HG02938 (cell line): Measurements from ENCODE around the gene NMS.
A peak's percentile ranks its signal among the peaks of the same experiment; 100 is the strongest.
"Not testable (repeated sequence)": the region's sequence is repeated elsewhere in the genome, so short reads cannot be mapped to it uniquely, and the experiment has no call there.

Source experiments
- ATAC-seq: cut with Tn5 transposase; IDR thresholded peaks from one replicate; pipeline ENCODE4 v1.9.1; 2021; ENCODE audit warnings: mild to moderate bottlenecking, moderate library complexity; ENCODE audit not compliant: unreplicated experiment

Gene NMS, protein sequence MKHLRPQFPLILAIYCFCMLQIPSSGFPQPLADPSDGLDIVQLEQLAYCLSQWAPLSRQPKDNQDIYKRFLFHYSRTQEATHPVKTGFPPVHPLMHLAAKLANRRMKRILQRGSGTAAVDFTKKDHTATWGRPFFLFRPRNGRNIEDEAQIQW

DNA sequence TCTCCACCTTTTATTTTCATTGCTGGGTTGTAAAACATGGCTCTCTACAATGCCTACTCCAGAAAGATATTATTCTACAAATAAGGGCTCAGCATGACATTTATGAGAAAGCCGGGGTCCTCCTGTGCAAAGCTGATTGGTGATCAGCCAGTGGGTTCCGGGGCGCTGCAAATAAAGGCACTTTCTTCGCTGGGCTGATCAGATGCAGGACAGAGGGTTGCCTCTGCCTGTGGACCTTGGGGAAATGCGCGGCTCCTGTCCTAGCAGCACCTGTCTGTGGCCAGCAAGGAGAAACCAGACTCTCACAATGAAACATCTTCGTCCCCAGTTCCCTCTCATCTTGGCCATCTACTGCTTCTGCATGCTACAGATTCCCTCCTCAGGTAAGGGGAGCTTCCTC lies at the start of gene NMS:
Gene NMS (plus strand): TSS at position 301 of the 400 bp plus-strand sequence. CDS start 7 bp downstream, at position 308.
- ATAC-seq: no peak

DNA sequence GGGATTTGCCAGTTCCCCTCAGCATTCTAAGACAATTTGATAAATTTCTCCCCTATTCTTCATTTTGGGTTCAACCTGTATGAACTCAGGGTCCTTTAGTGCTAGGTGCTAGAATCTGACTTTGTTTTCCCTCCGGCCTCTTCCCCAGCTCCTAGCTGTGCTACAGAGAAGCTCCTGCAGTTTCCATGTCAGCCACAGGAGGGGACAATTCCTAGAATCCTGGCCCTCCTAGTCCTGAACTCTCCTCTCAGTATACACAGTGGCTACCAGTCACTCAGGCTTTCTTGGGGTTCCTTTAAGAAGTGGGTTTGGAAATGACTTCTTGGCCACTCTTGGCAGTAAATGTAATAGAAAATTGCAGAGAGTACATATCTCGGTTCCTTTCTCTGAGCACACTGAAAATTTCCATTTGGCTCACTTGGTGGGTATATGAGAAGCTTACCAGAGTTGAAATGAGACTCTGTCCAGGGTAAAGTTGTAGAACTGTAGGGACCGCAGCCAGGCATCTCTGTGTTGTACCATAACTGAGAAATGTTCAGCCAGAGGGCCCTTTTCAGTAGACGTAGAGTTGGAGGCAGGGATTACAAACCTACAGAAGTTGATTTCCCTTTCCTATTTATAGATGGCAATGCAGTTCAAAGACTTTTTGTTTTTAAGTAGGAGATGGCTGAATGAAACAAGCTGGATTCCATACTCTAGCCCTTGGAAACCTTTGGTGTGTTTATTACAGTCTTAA lies 47.8 kb upstream of the NMS start:
- no peak for ATAC-seq

- no peak for ATAC-seq
Observed at GRCh38 chr2:100423631-100424030, 46.7 kb upstream of the NMS start.

GRCh38 chr2:100424277-100424875 lies 45.9 kb upstream of the NMS start:
- no peak for ATAC-seq

GRCh38 chr2:100425107-100425506 lies 45.2 kb upstream of the NMS start:
- no peak for ATAC-seq

DNA sequence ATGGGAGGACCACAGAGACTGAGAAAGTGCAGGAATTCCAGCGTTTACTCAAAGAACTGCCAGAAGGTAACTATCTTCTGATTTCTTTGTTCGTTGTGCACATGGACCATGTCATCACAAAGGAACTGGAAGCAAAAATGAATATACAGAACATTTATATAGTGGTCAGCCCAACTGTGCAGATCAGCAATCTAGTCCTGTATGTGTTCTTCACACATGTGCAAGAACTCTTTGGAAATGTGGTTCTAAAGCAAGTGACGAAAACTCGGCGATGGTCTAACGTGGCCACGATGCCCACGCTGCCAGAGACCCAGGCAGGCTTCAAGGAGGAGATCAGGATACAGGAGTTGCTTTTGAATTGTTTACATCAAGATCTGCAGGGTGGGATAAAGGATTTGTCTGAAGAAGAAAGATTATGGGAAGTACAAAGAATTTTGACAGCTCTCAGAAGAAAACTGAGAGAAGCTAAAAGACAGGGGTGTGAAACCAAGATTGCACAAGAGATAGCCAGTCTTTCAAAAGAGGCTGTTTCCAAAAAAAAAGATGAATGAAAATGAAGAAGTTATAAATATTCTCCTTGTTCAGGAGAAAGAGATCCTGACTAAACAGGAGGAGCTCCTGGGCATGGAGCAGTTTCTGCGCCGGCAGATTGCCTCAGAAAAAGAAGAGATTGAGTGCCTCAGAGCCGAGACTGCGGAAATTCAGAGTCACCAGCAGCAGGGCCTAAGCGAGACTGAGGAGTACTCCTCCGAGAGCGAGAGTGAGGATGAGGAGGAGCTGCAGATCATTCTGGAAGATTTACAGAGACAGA lies 44.5 kb upstream of the NMS start:
- ATAC-seq: no peak

- ATAC-seq: no peak
Observed at GRCh38 chr2:100426384-100426720, 43.9 kb upstream of the NMS start.

- no peak for ATAC-seq
Observed at GRCh38 chr2:100427111-100427510, 43.2 kb upstream of the NMS start.

- no peak for ATAC-seq
Observed at GRCh38 chr2:100427627-100428258, 42.5 kb upstream of the NMS start.

DNA sequence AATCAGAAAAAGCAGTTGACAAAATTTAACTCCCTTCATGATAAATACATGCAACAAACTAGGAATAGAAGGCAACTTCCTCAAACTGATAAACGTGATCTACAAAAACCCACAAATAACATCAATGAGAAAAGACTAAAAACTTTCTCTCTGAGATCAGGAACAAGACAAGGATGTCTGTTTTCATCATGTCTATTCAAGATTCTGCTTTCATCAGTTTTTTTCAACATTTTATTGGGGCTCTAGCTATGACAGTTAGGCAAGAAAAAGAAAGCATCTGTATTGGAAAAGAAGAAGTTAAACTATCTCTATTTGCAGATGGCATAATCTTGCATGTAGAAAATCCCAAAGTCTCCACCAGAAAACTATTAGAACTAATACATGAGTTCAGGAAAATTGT lies 40.6 kb upstream of the NMS start:
- ATAC-seq: no peak

- ATAC-seq: no peak
Observed at GRCh38 chr2:100437751-100438150, 32.5 kb upstream of the NMS start.

DNA sequence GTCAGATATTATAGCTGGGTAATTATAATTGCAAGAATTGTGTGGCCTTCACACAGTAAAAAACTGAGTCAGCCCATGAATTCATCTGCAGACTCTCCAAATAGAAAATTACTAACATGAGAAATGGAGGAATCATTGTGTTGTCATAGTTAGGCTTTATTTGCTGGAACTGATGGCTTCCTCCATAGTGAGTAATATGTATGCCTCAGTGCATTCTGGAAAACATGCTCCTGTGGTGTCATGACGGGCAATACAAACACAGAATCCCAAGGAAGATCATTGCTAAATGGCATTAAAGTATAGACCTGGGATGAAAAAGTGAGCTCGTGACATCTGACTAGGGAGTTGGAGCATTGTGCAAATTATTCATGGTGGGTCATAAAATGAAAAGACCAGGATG lies 23.6 kb upstream of the NMS start:
- no peak for ATAC-seq

- no peak for ATAC-seq
Observed at GRCh38 chr2:100451092-100451491, 19.2 kb upstream of the NMS start.

DNA sequence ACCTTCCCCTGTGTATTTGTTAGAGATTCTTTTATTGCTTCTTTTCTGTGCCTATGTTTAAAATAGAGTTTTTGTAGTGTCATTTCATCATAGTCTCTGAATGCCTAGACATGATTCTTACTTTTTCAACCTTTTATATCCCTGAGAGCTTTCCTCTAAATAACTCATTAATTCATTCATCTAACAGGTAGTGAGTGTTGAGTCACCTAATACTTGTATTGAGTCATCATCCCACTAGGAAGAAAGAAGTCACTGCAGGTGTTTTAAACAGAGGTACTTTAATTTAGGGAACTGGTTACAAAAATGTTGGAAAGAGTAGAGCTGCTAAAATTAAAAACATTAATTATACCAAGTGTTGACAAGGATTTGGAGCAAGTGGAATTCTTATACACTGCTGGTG lies 18.5 kb upstream of the NMS start:
- no peak for ATAC-seq

- peak; percentile 67 for ATAC-seq
Observed at GRCh38 chr2:100453853-100454252, 16.4 kb upstream of the NMS start.

DNA sequence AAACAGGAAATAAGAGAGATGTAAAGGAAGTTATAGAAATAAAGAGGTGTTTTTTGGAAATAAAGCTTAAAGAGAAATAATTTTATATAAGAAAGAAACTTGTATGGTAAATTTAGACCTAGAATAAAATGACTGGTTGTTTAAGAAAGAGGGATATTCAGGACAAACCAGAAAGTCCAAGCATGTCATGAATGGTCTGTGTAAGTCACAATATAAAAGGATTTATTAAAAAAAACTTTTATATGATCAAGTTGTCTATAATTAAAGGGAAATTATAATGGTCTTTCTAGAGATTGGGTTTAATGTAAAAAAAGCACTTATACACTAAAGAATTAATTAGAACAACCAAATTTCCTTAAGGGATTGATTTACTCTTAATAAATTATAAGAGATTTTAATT lies 13.9 kb upstream of the NMS start:
- ATAC-seq: not testable (repeated sequence)

DNA sequence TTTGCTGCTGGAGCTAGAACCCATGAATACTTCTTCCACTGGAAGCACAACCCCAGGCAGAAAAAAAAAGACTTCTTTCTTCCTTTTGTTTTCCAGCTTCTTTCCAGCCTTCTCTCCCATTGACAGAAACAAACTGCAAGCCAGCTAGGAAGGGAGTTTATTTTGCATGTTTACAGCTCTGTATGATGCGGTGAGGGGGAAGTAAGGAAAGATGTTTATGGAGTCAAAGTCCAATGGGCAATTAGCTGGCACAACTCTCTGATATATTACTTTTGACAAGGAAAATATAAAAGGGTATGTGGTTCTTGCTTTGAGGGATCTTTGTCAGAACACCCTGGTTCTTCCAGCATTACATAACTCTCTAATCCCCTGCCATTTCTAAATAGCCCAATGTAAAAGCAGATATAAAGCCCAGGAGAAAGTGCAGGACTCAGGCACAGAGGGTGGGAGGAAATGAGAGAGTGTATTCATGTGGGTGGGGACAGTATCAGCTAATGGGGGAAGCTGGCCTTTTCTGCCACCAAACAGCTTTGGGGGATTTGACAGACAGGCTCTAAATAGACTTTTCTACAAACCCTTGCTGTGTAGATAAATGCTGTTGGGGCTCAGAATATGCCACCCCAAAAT lies 9.3 kb upstream of the NMS start:
- ATAC-seq: no peak

DNA sequence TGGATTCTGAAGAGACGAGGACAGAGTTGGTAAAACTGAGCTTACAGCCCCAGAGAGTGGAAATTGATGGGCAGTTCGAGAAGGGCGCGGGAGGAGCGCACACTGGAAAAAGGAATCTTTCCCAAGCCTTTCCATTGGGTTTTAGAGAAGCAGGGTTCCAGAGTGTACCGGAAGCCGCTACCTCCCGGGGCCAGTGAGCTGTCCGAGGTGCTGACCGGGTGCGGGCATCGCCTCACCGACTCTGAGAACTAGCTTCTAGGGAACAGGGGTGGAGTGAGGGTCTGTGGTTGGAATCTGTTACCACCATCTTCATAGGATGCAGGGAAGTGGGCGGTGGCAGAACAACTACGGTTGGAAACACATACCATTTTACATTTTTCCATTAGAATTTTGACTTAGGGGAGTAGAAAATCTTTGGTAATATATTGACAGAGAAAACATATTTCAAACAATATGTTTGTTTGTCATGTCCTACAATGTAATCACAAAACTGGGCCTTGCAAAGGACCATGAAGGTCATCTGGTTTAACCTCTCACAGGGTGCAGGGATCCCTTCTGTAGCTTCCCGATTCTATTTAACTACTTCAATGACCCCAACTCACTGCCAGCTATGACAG lies 724 bp downstream of the NMS start:
- no peak for ATAC-seq

DNA sequence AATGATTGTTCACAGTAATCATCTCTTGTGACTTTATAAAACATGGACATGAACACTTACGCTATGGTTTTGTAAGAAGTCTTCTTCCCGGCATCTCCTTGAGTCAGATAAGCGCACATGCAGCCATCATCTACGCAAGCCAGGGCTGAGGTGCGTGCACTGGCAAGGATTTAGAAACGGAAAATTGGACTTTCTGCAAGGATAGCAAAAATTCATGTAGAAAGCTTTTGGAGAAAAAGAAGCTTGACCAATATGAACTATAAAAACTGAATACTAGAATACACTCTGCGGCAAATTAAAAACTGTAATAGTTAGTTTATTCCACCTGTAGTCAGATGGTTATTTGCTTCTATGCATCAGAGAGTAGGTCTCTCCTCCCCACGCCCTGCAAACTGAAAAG lies 6.3 kb downstream of the NMS start:
- no peak for ATAC-seq

DNA sequence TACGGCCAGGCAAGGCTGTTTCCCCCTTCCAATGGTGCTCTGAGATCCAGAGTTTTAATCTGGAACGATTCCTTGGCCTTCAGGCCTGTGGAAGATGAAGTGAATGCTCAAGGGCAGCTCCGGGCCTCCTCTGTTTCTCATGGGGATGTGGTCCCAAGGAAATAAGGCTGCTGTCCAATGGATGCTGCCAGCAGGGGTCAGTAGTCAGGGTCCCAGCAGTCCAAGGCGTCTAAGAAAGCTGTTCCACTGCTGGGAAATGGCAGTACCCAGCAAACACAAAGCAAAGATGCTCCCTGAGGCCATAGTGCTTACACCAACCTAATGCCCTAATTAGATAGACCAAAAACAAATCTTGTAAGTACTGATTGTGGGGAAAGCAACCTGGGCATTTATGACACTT lies 12.5 kb downstream of the NMS start:
- no peak for ATAC-seq
